GM10847 (cell line): ENCODE measurements around the gene GRK4.

Experiments
- POLR2A ChIP-seq: IDR thresholded peaks from 2 replicates; pipeline ENCODE4 v1.6.1; 2011; ENCODE audit not compliant: insufficient read length; ENCODE audit errors: extremely low read depth

The GRK4 gene

DNA sequence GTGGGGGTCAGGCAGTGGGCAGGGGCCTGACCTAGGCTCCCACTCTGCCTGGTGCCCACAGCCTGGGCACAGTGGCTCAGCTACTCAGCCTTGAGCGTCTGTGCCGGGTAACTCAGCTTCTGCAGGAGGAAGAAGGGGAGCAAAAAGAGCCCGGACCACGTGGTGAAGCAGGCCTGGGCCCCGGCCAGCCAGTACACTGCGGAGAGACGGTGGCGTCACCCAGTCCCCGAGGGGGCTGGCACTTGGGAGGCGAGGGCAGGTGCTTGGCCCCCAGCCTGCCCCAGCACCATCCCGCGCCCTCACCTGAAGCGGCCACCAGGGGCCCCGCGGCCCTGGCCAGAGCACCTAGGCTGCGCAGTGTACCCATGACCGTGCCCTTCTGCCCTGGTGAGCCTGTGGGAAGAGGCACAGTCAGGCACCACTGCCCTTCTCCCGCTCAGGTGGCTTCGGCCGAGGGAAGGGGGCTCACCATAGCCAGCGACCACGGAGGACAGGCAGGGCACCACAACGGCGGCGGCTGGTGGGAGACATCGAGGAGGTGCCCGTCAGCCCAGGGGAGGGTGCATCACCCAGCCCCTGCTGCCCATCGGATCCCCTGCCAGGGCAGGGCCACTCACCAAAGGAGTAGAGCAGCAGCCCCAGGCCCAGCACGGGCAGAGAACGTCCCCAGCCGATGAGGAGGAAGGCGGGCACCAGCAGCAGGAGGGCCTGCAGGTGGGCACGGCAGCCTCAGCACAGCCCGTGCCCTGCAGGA, 32.4 kb upstream of the GRK4 start:
- TF ChIP-seq POLR2A: no peak

DNA sequence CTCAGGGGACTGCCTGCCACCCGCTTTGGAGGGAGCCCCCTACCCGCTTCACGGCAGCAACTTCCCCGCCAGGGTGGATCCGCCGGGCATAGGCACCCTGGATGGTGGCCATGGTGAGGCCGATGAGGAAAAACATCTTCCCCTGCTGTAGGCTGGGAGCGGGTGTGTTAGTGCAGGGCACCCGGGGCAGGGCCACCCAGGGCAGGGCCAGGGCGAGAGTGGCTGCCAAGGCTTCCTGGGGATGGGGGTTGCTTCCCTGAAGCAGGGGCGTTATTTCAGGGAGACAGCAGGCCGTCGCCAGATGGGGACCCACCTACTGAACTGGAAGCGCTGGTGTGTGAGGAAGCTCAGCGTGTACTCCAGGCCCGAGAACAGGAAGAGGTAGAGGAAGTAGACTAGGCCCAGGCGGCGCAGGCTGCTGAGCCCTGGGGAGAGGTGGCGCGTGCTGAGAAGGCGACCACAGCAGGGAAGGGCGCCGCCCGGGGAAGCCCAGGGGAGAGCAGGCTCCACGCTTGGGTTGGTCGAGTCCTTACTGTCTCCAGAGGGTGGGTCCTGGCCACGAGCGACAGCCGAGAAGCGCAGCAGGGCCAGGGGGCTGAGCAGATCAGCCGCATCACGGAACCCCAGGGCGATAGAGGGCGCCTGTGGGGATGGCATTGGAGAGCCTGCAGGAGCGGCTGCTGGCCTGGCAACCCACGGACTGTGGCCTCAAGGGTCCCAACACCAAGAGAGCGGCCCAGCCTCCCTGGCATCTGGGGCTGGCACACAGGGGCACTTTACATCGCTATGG, 31.7 kb upstream of the GRK4 start:
- TF ChIP-seq POLR2A: no peak

DNA sequence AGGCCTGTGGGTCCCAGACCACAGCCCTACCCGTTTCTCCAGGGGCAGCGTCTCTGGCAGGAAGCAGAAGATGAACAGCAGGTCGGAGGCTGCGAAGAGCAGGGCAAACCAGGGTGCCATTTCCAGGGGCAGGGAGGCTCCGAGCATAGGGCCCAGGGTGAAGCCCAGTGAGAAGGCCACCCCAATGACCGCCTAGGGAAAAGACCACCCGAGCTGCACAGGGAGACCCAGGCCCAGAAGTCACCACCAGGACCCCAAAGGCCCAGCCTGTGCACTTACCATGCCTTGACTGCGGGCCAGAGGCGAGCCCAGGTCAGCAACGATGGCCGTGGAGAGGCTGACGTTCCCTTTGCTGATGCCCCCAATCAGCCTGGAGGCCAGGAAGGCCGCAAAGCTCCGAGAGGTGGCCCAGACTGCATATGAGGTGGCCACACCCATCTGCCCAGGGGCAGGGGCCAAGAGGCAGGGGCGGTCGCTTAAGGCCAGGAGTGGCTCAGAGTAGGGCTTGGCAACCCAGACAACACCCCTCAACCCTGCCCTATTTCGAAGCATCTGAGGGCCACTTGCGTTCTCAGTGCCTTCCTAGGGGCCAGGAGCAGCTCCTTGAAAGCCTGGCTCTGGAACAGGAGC, 30.9 kb upstream of the GRK4 start:
- TF ChIP-seq POLR2A: no peak

DNA sequence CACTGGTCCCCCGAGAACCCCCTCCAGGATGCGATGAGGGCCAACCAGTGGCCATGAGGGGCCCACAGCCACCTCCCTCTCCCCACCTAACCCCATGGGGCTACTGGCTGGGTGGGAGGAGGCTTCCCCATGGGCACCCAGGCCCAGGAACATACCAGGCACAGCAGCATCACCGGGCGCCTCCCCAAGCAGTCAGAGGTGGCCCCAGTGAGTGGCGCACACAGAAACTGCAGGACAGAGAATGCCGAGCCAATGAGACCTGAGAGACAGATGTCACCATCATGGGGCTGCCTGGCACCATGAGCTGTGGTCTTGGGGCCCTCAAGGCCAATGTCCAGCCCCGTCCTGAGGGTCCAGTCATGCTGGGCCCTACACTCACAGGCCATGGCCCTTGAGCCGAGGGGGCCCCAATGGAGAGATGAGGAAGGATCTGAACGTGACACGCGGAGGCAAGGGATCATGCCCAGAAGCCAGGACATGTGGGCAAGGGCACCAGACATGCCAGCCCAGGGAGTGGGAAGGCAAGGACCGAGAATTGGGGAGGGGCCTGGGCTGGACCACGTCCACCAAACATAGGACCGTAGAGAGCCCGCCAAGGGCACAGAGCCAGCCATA, 30.3 kb upstream of the GRK4 start:
- TF ChIP-seq POLR2A: peak; percentile 13

DNA sequence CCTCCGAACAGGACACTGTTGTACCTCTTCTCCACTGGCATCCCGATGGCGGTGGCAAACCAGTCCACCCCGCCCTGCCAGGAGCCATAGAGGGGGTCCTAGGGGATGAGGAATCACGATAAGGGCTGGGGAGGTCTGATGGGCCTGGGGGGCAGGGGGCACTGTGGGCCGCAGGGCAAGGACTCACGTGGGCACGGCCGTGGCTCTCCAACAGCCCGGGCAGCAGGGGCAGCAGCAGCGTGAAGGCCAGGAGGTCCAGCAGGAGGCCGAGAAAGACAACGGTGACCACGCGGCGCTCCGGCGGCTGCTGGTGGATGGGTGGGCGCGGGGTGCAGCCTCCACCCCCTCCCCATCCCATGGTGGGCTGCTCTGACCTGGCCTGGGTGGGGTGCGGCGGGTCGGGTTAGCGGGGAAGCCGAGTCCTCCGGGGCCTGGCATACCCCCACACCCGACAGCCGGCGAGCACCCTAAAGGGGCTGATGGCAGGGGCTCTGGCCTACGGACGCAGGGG, 29.8 kb upstream of the GRK4 start:
- no peak for TF ChIP-seq POLR2A

DNA sequence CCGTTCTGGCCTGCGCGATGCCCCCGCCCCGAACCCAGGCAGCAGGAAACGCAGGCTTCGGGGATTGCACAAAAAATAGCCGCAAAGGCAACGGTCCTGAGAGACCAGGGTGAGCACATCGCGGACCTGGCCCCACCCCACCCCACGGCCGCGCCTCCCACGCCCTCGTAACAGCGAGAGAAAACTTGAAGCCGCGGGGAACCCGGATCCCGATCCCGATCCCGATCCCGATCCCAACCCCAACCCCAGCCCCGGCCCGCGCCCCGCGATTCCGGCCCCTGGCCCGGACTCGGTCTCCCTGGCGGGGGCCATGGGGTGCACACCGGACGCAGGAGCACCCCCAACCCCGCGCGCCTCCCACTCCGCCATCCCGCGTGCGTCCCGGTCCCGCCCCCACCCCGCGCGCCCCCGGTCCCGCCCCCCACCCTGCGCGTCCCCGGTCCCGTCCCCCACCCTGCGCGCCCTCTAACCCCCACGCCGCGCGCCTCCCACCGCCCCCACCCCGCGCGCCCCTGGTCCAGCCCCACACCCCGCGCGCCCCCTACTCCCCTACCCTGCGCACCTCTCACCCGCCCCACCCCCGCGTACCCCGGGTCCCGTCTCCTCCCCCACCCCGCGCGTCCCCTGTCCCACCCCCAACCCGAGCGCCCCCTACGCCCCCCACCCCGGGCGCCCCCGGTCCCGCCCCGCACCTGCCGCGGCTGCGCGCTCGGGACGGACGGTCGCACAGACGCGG, 29.1 kb upstream of the GRK4 start:
- no peak for TF ChIP-seq POLR2A

DNA sequence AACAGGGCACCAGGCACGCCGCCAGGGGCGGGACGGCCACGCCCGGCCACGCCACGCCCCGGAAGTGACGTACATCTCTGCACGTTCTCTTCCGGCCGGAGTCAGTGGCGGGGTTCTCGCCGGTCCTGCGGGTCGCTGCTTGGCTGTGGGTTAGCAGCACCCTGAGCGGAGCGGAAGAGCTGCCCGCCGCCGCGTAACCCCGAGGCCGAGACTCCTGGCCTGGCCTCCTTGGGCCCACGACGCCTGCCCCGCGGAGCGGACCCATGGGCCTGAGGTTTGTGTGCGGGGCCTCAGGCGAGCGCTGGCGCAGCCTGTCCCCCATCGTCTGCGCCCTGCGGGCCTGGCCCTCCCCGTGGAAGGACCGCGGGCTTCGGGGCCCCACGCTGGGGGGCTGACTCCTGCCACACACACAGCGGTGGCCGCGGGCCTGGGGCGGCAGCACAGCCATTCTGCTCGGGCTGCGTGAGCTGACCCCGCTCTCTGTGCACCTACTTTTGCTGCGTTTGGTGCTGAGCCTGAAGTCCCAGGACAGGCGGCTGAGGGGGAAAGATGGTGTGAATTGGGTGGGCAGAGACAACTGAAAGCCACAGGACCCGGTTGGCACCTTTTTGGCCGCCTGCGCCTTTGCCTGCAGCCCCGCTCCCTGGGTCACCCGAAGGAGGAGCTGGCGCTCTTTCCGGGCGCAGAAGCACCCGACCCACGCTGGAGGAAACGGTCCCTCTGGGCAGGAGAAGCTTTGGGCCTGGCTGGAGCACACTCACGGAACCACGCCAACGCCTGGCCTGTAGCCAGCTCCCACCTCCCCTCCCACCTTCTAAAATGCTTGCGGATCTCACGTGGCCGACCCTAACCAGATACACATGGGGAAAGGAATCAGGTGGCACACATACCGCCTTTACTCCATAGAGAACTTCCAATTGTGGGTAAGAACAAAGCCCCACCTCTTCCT, 28.3 kb upstream of the GRK4 start:
- peak; percentile 94 for TF ChIP-seq POLR2A

DNA sequence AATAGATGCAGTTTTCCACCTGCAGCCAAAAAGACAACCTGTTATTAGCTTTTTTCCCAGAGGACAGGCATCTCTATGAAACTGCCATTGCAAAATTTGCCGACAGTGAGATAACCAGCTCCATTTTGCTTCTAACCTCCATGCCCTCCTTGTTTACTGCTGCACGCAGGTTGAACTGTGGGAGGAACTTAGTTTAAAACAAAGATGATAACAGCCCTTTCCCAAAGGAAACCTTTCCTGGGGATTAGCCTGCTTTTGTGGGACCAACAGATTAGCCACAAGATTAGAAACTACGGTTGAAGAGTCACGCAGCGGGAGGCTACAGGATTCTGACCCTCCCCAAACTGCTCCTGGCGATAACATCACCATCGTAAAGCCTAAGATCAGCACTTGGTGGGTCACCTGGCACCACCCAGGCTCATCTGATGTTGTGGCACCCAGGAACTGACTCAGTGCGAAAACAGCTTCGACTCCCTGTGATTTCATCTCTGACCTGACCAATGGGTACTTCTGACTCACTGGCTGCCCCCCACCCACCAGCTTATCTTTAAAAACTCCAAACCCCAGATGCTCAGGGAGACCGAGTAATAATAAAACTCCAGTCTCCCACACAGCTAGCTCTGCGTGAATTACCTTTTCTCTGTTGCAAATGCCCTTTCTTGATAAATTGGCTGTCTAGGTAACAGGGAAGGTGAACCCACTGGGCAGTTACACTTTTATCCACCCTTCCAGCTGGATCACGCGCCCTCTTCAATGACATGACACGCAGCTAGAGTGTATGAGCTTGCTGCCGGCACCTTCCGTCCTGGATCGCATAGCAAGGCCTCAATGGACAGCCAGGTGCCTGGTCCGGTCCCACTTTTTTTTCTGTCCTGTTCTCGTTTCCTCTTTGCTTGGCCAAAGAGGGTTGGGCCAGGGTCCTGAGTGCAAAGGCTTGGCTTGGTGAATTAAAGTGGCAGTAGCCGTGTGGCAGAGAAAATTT, 27.3 kb upstream of the GRK4 start:
- TF ChIP-seq POLR2A: no peak

DNA sequence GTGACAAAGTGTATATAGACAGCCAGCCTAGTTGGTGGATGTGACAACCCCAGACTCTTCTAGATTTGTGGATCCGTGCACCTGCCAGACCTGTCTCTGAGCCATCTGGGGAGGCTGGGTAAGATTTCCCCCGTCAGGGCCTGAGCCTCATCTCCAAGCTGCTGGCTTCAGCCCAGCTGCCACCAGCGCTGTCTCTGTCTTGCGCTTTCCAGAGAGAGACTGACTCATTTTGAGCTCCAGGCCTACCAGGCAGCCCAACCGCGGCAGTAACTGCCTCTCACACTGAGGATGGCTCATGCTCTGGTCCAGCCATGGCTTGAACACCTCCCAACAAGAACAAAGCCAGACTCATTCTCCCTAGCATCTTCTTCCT, 26.6 kb upstream of the GRK4 start:
- no peak for TF ChIP-seq POLR2A

DNA sequence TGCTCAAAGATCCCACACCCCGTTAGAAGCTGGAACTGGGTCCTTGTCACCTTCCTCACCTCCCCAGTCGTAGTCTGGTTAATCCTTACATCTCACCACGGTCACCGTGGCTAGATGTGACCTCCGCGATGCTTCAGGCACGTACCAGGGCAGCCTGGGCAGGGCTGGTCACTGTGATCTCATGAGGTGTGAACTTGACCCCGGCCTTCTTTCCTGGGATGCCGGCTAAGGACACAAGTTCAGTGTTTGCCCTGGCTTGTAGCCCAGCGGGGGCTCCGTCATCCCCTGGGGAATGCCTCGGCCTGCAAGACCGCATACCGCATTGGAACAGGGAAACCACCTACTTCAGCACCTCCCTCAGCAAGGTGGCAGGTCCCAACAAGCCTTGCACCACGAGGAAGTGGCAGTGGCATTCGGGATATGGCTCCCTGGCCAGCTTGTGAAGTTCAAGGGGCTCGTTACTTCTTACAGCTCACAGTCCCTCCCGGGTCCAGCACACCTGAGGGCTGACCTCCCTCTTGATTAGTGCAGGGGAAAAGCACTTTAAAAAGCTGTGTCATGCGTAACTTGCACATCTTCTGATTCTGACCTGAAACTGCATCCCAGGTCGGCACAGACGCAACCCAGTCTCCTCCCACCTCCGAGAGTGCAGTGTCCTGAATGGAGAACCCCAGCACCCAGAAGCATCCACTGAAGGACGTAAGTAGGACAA, 26.1 kb upstream of the GRK4 start:
- TF ChIP-seq POLR2A: peak; percentile 20

DNA sequence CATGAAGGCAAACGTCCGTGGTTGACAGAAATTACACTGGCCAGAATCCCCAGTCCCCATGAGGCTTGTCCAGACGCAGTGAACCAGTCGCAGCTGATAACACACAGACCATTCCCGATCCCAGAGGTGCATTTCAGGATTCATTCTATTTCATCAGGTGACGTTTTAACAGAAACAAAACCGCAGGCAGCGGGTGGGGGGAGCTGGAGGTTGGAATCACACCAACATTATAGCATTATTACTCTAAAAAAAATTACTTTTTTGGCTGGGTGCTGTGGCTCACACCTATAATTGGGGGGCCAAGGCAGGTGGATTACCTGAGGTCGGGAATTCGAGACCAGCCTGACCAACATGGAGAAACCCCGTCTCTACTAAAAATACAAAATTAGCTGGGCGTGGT, 25.4 kb upstream of the GRK4 start:
- no peak for TF ChIP-seq POLR2A

DNA sequence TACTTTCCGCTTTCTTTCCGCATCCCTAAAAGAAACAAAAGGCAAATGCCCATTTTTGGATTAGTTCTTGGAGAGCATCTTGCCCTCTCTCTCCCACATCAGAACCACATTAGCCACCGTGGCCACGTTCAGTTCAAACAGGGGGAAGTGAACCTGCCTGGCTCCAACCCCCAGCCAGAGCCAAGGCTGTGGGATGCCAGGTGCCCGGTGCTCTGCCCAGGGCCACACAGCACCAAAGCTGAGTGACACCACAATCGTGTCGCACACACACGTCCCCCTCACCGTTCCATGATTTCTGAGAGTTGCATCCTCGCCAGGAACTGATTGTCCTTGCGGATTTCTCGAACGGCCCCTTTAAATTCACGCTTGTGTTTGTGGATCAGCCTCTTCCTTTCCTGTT, 24.5 kb upstream of the GRK4 start:
- no peak for TF ChIP-seq POLR2A
